Measurements from ENCODE around the gene APBB2. TPM values are rescaled to one million over a fixed set of nuclear protein-coding genes. Genes with fewer than 3 reads are reported as not detected.

APBB2 gene
- polyA plus RNA-seq, 3 donors: 0.15 to 0.33 TPM; not detected in 1

- WGBS (ENCODE audit: insufficient coverage): no CpG with 5 or more reads among the region's 2 CpGs
These were observed 170.9 kb downstream of the APBB2 start for GRCh38 chr4:41043465-41043864.

GRCh38 chr4:41041551-41041950 is 172.8 kb downstream of the APBB2 start:
- H3K9ac ChIP-seq (ENCODE audit: insufficient read depth, low read length, poor library complexity, severe bottlenecking): no peak overlapping the region
- H3K4me1 Mint-ChIP-seq: no peaks in the 10 kb centered on the region
- H4K20me1 ChIP-seq (ENCODE audit: insufficient read depth, low read length): no peaks in the 10 kb centered on the region
- no peaks in the 10 kb centered on the region for H3K4me1 ChIP-seq (ENCODE audit: control insufficient read depth in 1 of 2, insufficient read depth in 2 of 2, low read length in 2 of 2)
- no peak overlapping the region for H3K4me3 ChIP-seq (replicated peaks in 1 of 3; ENCODE audit: low read depth in 2 of 3, low read length in 3 of 3)
- H3K36me3 Mint-ChIP-seq: no peaks in the 10 kb centered on the region
- TF ChIP-seq CTCF (IDR thresholded peaks at IDR 0.05): no peak
- no peaks in the 10 kb centered on the region for H3K36me3 ChIP-seq (replicated peaks in 1 of 2; ENCODE audit: control insufficient read depth in 1 of 2, insufficient read depth in 2 of 2, low read length in 2 of 2)
- H3K27me3 ChIP-seq (ENCODE audit: control insufficient read depth in 2 of 2, insufficient read depth in 2 of 2, low read length in 2 of 2): no peaks in the 10 kb centered on the region
- H3K27ac ChIP-seq (ENCODE audit: low read depth in 1 of 2, low read length in 2 of 2): no peak overlapping the region
- WGBS (ENCODE audit: insufficient coverage): no CpG with 5 or more reads among the region's 1 CpG
- no peak overlapping the region for H3K4me2 ChIP-seq (replicated peaks; ENCODE audit: extremely low read depth, low read length, poor library complexity, severe bottlenecking)
- H3K4me3 Mint-ChIP-seq: no peak overlapping the region
- H3K79me2 ChIP-seq (ENCODE audit: insufficient read depth, low read length): no peaks in the 10 kb centered on the region
- DNase-seq: no peak
- H3K9me3 Mint-ChIP-seq: peaks cover 6 to 20% (median 13%) of the 10 kb centered on the region in 7 donors
- no peak overlapping the region for H3K27ac Mint-ChIP-seq
- peaks cover 4 to 6% of the 10 kb centered on the region in 2 donors for H3K9me3 ChIP-seq (replicated peaks in 1 of 2; ENCODE audit: control insufficient read depth in 1 of 2, insufficient read depth in 1 of 2, low read length in 2 of 2)
- H3K27me3 Mint-ChIP-seq (ENCODE audit: low read depth in 3 of 3): peaks cover 0 to 2% (median 0%) of the 10 kb centered on the region in 3 donors
- H2AFZ ChIP-seq (ENCODE audit: insufficient read depth, low read depth, low read length, poor library complexity, severe bottlenecking): no peak overlapping the region
- intact Hi-C loops (cut with micrococcal nuclease): no loop called here

More at GRCh38 chr4:41043465-41043864, 170.9 kb downstream of the APBB2 start:
- no peak overlapping the region for H3K4me2 ChIP-seq (replicated peaks; ENCODE audit: extremely low read depth, low read length, poor library complexity, severe bottlenecking)
- peaks cover 0 to 2% (median 0%) of the 10 kb centered on the region in 3 donors for H3K27me3 Mint-ChIP-seq (ENCODE audit: low read depth in 3 of 3)
- peaks cover 4 to 8% of the 10 kb centered on the region in 2 donors for H3K9me3 ChIP-seq (replicated peaks in 1 of 2; ENCODE audit: control insufficient read depth in 1 of 2, insufficient read depth in 1 of 2, low read length in 2 of 2)
- intact Hi-C loops (cut with micrococcal nuclease): no loop called here
- H3K9ac ChIP-seq (ENCODE audit: insufficient read depth, low read length, poor library complexity, severe bottlenecking): no peak overlapping the region
- H3K4me3 Mint-ChIP-seq: no peak overlapping the region
- H3K4me3 ChIP-seq (replicated peaks in 1 of 3; ENCODE audit: low read depth in 2 of 3, low read length in 3 of 3): no peak overlapping the region
- H2AFZ ChIP-seq (ENCODE audit: insufficient read depth, low read depth, low read length, poor library complexity, severe bottlenecking): no peak overlapping the region
- no peaks in the 10 kb centered on the region for H4K20me1 ChIP-seq (ENCODE audit: insufficient read depth, low read length)
- no peaks in the 10 kb centered on the region for H3K4me1 ChIP-seq (ENCODE audit: control insufficient read depth in 1 of 2, insufficient read depth in 2 of 2, low read length in 2 of 2)
- H3K36me3 ChIP-seq (replicated peaks in 1 of 2; ENCODE audit: control insufficient read depth in 1 of 2, insufficient read depth in 2 of 2, low read length in 2 of 2): no peaks in the 10 kb centered on the region
- no peaks in the 10 kb centered on the region for H3K27me3 ChIP-seq (ENCODE audit: control insufficient read depth in 2 of 2, insufficient read depth in 2 of 2, low read length in 2 of 2)
- H3K4me1 Mint-ChIP-seq: no peaks in the 10 kb centered on the region
- no peak overlapping the region for H3K27ac ChIP-seq (ENCODE audit: low read depth in 1 of 2, low read length in 2 of 2)
- no peak for TF ChIP-seq CTCF (IDR thresholded peaks at IDR 0.05)
- H3K9me3 Mint-ChIP-seq: peaks cover 6 to 20% (median 15%) of the 10 kb centered on the region in 7 donors
- no peak overlapping the region for H3K27ac Mint-ChIP-seq
- H3K36me3 Mint-ChIP-seq: no peaks in the 10 kb centered on the region
- DNase-seq: no peak
- no peaks in the 10 kb centered on the region for H3K79me2 ChIP-seq (ENCODE audit: insufficient read depth, low read length)
